Measurements from ENCODE around the gene SBNO1.
"Not testable (repeated sequence)": the region's sequence is repeated elsewhere in the genome, so short reads cannot be mapped to it uniquely, and the experiment has no call there.

Gene SBNO1

GRCh38 chr12:123248996-123249741 is 115.5 kb downstream of the SBNO1 start:
- DNase-seq (ENCODE audit: low read depth), result not testable (repeated sequence)

GRCh38 chr12:123248129-123248528 is 116.5 kb downstream of the SBNO1 start:
- DNase-seq (ENCODE audit: low read depth), result not testable (repeated sequence)

DNA sequence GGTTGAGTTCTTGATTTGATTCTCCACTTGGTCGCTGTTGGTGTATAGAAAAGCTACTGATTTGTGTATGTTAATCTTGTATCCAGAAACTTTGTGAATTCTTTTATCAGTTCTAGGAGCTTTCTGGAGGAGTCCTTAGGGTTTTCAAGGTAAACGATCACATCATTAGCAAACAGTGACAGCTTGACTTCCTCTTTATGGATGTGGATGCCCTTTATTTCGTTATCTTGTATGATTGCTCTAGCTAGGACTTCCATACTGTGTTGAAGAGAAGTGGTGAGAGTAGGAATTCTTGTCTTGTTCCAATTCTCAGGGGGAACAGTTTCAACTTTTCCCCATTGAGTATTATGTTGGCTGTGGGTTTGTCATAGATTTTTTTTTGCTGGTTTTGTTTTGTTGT is 119.0 kb downstream of the SBNO1 start:
- no peak for DNase-seq (ENCODE audit: low read depth)

- no peak for DNase-seq (ENCODE audit: low read depth)
Observed at GRCh38 chr12:123243671-123244262, 120.9 kb downstream of the SBNO1 start.

GRCh38 chr12:123242116-123242904 is 122.3 kb downstream of the SBNO1 start:
- no peak for DNase-seq (ENCODE audit: low read depth)
